Adrenal gland (tissue), 12 donors: Measurements from ENCODE around the gene RPAP3. TPM values are rescaled to one million over a fixed set of nuclear protein-coding genes. Genes with fewer than 3 reads are reported as not detected.

Source experiments
- DNase-seq, 7 donors: peaks; one replicate each; pipeline ENCODE4 v3.0.0-alpha.2; 2019 to 2020
- H3K27ac ChIP-seq, 5 donors: fragments of 200-600 bp; sonication (generic) in 4 of 5; 1 replicate in 3 of 5; 2 replicates in 2 of 5; pipeline versions ENCODE4 v1.5.1 to v1.8.0; 2016 to 2020; ENCODE audit warnings: mild to moderate bottlenecking in 1 of 5
- H3K27me3 ChIP-seq: fragments of 200-600 bp; 2 replicates; pipeline ENCODE4 v1.8.0; 2021
- H3K36me3 ChIP-seq, 2 donors: fragments of 200-600 bp; replicated peaks in 1 of 2; 1 replicate in 1 of 2; 2 replicates in 1 of 2; pipeline versions ENCODE4 v1.5.1 to v1.8.0; 2018 to 2022
- H3K4me1 ChIP-seq, 2 donors: fragments of 200-600 bp; replicated peaks in 1 of 2; 1 replicate in 1 of 2; 2 replicates in 1 of 2; pipeline versions ENCODE4 v1.5.1 to v1.8.0; 2018 to 2021
- H3K4me3 ChIP-seq, 4 donors: fragments of 200-600 bp; sonication (generic) in 3 of 4; one replicate each; pipeline ENCODE4 v1.5.1; 2016 to 2018
- H3K9me3 ChIP-seq, 3 donors: fragments of 200-600 bp; sonication (generic) in 1 of 3; replicated peaks in 1 of 3; 1 replicate in 2 of 3; 2 replicates in 1 of 3; pipeline versions ENCODE4 v1.5.1 to v1.8.0; 2016 to 2021
- POLR2A ChIP-seq, 2 donors: fragments of 450-650 bp; IDR thresholded peaks; one replicate each; pipeline ENCODE4 v1.6.1; 2017; ENCODE audit warnings: antibody characterized with exemption in 2 of 2, mild to moderate bottlenecking in 2 of 2, moderate library complexity in 1 of 2
- WGBS, 4 donors: extraction: QIAGEN DNeasy Blood & Tissue Kit in 2 of 4; methylation state at CpG; one replicate each; pipeline versions ENCODE4 v1.1.5 to v1.1.7; 2013 to 2017; 5-methylcytosine and 5-hydroxymethylcytosine counted together
- intact Hi-C, 2 donors: fragments of 100-400 bp; cut with DNase I; formaldehyde crosslinking; loops; one replicate each; pipeline versions ENCODE4 v1.14.1 to v1.15.0; 2022 to 2023
- polyA plus RNA-seq, 3 donors: library from polyadenylated mRNA; stranded (reverse); fragments of 200-250 nt in 2 of 3; fragments of 350-450 nt in 1 of 3; fragmentation: Illumina TruSeq in 1 of 3; extraction: RNeasy Lipid Tissue Mini Kit (QIAGEN cat#74804) in 1 of 3; gene quantifications; one replicate each; pipeline ENCODE4 v1.2.3, GENCODE V29; 2013 to 2014
- total RNA-seq, 9 donors: library from RNA; depleted of rRNA in 4 of 9; stranded (reverse); fragments of >200 nt in 4 of 9; fragments of 120-200 nt in 1 of 9; fragmentation: NEBNext Ultra II Directional in 1 of 9; extraction: Animal tissue kit (Norgen Biotek cat#: 25700) in 1 of 9; gene quantifications; one replicate each; pipeline versions ENCODE4 v1.1.0 to v1.2.4, GENCODE V29; 2013 to 2023
- TF ChIP-seq, protein P1 (sequence below), 6 experiments: fragments of 450-650 bp in 4 of 6; fragments of 200-600 bp in 2 of 6; sonication (generic) in 1 of 6; IDR thresholded peaks; 1 replicate in 5 of 6; 2 replicates in 1 of 6; pipeline versions ENCODE4 v1.5.1 to v1.8.0; 2016 to 2021; ENCODE audit warnings: antibody characterized with exemption in 6 of 6, mild to moderate bottlenecking in 2 of 6, moderate library complexity in 1 of 6
- donor health status: healthy with polysubstance abuse.
- donor health status: Bipolar disorder and iron deficiency.
- donor health status: DM: yes; HTN: yes; CAD: no.
- donor health status: DM: no; HTN: no; CAD: no.
- donor health status: DM: no; HTN: no; CAD: no.
- donor health status: DM: yes; HTN: yes; CAD: no.

Gene RPAP3
- total and polyA plus RNA-seq, 12 donors: 7.3 to 56.1 (median 16.7) TPM

DNA sequence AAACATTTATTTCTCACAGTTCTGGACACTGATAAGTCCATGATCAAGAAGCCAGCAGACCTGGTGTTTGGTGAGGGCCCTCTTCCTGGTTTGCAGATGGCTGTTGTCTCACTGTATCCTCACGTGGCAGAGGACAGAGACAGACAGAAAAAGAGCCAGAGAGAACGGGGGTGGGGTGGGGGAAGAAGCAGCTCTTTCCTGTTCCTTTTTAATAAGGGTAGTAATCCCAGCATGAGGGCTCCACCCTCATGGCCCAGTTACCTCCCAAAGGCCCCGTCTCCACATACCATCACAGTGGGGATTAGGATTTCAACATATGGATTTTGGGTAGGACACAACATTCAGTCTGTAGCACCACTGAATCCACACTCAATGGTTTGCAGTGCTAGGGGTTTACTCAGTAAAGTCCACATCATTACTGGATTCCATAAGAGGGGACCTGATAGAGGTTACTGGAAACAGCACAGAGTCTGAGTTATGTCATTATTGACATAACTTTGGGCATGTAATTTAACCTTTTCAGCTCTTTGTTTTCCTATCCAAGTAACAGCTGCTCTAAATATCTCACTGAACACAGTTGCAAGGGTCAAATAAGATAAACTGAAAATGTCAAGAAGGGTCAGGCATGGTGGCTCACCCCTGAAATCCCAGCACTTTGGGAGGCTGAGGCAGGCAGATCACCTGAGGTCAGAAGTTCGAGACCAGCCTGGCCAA lies 53.2 kb downstream of the RPAP3 start:
- no peak overlapping the region for H3K27ac ChIP-seq
- peaks cover 0 to 7% of the 10 kb centered on the region in 2 donors for H3K4me1 ChIP-seq
- no peaks in the 10 kb centered on the region for H3K27me3 ChIP-seq
- H3K4me3 ChIP-seq: no peak overlapping the region
- peak in 5 of 7 donors; percentile 14 to 59 (median 27) for DNase-seq
- H3K36me3 ChIP-seq: no peaks in the 10 kb centered on the region
- intact Hi-C loops: no loop called here
- 65 to 70% (median 68%) methylated on average over 4 of the region's 4 CpGs for WGBS, 4 donors
- TF ChIP-seq, protein P1, sequence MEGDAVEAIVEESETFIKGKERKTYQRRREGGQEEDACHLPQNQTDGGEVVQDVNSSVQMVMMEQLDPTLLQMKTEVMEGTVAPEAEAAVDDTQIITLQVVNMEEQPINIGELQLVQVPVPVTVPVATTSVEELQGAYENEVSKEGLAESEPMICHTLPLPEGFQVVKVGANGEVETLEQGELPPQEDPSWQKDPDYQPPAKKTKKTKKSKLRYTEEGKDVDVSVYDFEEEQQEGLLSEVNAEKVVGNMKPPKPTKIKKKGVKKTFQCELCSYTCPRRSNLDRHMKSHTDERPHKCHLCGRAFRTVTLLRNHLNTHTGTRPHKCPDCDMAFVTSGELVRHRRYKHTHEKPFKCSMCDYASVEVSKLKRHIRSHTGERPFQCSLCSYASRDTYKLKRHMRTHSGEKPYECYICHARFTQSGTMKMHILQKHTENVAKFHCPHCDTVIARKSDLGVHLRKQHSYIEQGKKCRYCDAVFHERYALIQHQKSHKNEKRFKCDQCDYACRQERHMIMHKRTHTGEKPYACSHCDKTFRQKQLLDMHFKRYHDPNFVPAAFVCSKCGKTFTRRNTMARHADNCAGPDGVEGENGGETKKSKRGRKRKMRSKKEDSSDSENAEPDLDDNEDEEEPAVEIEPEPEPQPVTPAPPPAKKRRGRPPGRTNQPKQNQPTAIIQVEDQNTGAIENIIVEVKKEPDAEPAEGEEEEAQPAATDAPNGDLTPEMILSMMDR (IDR thresholded peaks at IDR 0.05): no peak
- TF ChIP-seq POLR2A (IDR thresholded peaks at IDR 0.05): no peak
- H3K9me3 ChIP-seq: no peaks in the 10 kb centered on the region

DNA sequence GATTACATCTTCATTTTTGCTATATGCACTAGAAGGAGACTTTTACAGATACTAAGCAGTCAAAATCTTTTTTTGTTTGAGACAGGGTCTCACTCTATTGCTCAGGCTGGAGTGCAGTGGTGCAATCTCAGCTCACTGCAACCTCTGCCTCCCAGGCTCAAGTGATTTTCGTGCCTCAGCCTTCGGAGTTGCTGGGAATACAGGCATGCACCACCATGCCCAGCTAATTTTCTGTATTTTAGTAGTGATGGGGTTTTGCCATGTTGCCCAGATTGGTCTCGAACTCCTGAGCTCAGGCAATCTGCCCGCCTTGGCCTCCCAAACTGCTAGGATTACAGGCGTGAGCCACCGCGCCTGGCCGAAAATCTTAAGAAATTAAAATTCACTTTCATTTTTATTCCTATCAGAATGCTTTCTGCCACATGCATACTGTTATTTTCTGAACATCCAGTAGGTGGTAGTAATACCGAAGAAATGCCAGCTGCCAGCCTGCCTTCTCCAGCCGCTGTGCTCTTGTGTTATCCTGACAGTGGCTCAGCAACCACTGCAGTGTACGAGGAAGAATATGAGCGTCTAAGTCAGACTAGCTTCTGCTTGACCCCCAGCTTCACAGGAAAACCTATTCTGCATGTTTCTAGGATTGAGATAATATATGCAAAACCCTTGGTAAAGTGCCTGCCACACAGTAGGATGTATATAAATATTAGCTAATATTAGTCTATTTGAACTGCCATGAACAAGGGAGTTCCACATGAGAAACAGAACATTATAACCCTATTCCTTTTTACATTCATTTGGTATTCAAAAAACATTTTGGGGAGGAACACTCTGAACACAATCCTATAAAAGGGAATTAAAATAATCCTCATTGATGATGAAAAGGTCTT lies 54.2 kb downstream of the RPAP3 start:
- Histone ChIP-seq H3K27me3 (no peaks in the 10 kb centered on the region), H3K36me3 (no peaks in the 10 kb centered on the region), H3K4me1 (peaks cover 0 to 7% of the 10 kb centered on the region in 2 donors), H3K4me3 (peak overlapping the region in 2 of 4 donors; percentile 13 to 39), H3K9me3 (no peaks in the 10 kb centered on the region), H3K27ac (peak overlapping the region in 2 of 5 donors; percentile 24 to 43)
- 21 to 29% (median 27%) methylated on average over 12 of the region's 12 CpGs for WGBS, 4 donors
- intact Hi-C loops: no loop called here
- no peak for TF ChIP-seq POLR2A (IDR thresholded peaks at IDR 0.05)
- TF ChIP-seq, protein P1 (IDR thresholded peaks at IDR 0.05): peak; percentile 69 to 93 (median 87)
- DNase-seq: peak; percentile 58 to 86 (median 73)

DNA sequence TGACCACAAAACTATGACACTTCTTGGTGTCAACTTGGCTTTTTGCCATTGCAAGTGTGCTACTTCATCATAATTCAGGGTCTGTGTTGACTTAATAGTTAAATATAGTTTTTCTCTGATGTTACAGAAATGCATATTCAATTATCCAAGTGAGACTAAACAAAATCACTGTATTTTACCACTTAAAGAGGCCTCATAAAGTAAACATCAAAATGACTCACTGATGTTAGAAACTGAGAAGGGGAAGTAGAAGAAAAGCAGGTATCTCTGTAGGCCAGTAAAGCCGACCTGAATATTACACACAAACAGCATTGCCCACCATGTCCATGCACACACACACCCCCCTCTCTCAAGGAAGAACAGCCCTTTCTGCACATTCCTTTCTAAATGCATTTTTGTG lies 55.4 kb downstream of the RPAP3 start:
- no peaks in the 10 kb centered on the region for H3K9me3 ChIP-seq
- H3K36me3 ChIP-seq: no peaks in the 10 kb centered on the region
- no peak for DNase-seq
- no peaks in the 10 kb centered on the region for H3K27me3 ChIP-seq
- no peak overlapping the region for H3K27ac ChIP-seq
- WGBS, 4 donors: 71 to 97% (median 82%) methylated on average over 1 of the region's 1 CpG
- intact Hi-C loops: no loop called here
- no peak for TF ChIP-seq POLR2A (IDR thresholded peaks at IDR 0.05)
- TF ChIP-seq, protein P1 (IDR thresholded peaks at IDR 0.05): no peak
- no peak overlapping the region for H3K4me3 ChIP-seq
- peaks cover 0 to 7% of the 10 kb centered on the region in 2 donors for H3K4me1 ChIP-seq

DNA sequence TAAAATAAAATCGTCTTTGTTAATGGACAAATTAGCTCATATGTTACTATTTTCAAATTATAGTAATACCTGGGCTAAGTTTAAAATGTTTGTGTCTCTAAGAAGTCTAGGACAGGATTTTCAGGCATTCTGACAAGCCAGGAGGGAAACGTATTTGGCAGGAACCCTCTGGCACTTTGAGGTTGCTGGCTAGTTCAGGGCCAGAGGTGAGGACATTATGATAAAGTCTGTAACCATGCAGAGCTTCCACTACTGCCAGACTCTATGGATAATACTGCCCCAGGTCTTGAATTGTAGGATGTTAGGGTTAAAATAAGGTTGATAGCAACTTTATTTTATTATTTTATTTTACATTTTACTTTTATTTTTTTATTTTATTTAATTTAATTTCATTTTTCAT lies 56.4 kb downstream of the RPAP3 start:
- H3K9me3 ChIP-seq: peaks cover 0 to 4% (median 0%) of the 10 kb centered on the region in 3 donors
- peak in 2 of 7 donors; percentile 24 to 52 for DNase-seq
- intact Hi-C loops: no loop called here
- H3K27me3 ChIP-seq: no peaks in the 10 kb centered on the region
- no peaks in the 10 kb centered on the region for H3K36me3 ChIP-seq
- H3K4me1 ChIP-seq: peaks cover 0 to 7% of the 10 kb centered on the region in 2 donors
- H3K4me3 ChIP-seq: no peak overlapping the region
- 52 to 59% (median 55%) methylated on average over 2 of the region's 2 CpGs for WGBS, 4 donors
- H3K27ac ChIP-seq: no peak overlapping the region
- TF ChIP-seq, protein P1 (IDR thresholded peaks at IDR 0.05): no peak
- TF ChIP-seq POLR2A (IDR thresholded peaks at IDR 0.05): no peak
